ENCODE results near the gene IDH1. TPM values are rescaled to one million over a fixed set of nuclear protein-coding genes. Genes with fewer than 3 reads are reported as not detected.

Gene IDH1
- total and polyA plus RNA-seq, 2 of the 8 experiments (the other 6 are each of a cell fraction or from before 2014, with no cell fraction given): 174 to 398 TPM

GRCh38 chr2:208297961-208298360 is 43.1 kb upstream of the IDH1 start:
- Histone ChIP-seq H3K9me3 (ENCODE audit: insufficient read depth in 2 of 2, low read depth in 1 of 2, low read length in 1 of 2) (no peaks in the 10 kb centered on the region), H3K27me3 (replicated peaks in 1 of 4; ENCODE audit: control insufficient read depth in 3 of 4, extremely low read depth in 1 of 4, insufficient read depth in 3 of 4, low read length in 3 of 4) (no peaks in the 10 kb centered on the region), H3K36me3 (ENCODE audit: control insufficient read depth in 2 of 4, insufficient read depth in 4 of 4, low read length in 3 of 4) (peaks cover 4 to 33% (median 15%) of the 10 kb centered on the region in 4 experiments; a peak in 7 of 8 replicates), H3K4me2 (ENCODE audit: insufficient read depth in 1 of 2, low read depth in 2 of 2, low read length in 2 of 2) (no peak overlapping the region), H3K18ac (ENCODE audit: extremely low read depth, low read length) (no peak overlapping the region), H3K9ac (replicated peaks in 1 of 4; ENCODE audit: extremely low read depth in 1 of 4, low read depth in 3 of 4, low read length in 3 of 4) (no peak overlapping the region), H2BK5ac (ENCODE audit: low read depth, low read length) (no peak overlapping the region), H3K14ac (ENCODE audit: insufficient read length) (no peak overlapping the region), H2BK15ac (ENCODE audit: low read length) (no peak overlapping the region), H3K4me1 (replicated peaks in 1 of 4; ENCODE audit: control insufficient read depth in 3 of 4, insufficient read depth in 4 of 4, low read length in 3 of 4) (no peaks in the 10 kb centered on the region), H3K27ac (ENCODE audit: low read depth, low read length) (no peak overlapping the region), H2AFZ (ENCODE audit: low read length) (no peak overlapping the region), H2BK20ac (ENCODE audit: low read length) (no peak overlapping the region), H4K91ac (replicated peaks; ENCODE audit: insufficient read length, low read length) (no peak overlapping the region), H4K20me1 (replicated peaks in 1 of 2; ENCODE audit: control insufficient read depth in 1 of 2, insufficient read depth in 2 of 2, low read length in 2 of 2) (no peaks in the 10 kb centered on the region), H3K4me3 (ENCODE audit: extremely low read depth in 1 of 4, insufficient read depth in 2 of 4, low read depth in 3 of 4, low read length in 4 of 4) (no peak overlapping the region), H2AK5ac (ENCODE audit: low read depth, low read length) (no peak overlapping the region), H3K56ac (replicated peaks; ENCODE audit: insufficient read length, low read depth, low read length) (no peak overlapping the region), H3K23me2 (ENCODE audit: low read depth, low read length) (no peaks in the 10 kb centered on the region), H4K8ac (ENCODE audit: extremely low read depth, insufficient read depth, low read length) (no peak overlapping the region), H4K5ac (ENCODE audit: insufficient read length, low read depth, low read length) (no peak overlapping the region), H2BK120ac (replicated peaks; ENCODE audit: low read depth, low read length) (no peak overlapping the region), H3K79me1 (ENCODE audit: low read depth, low read length) (no peaks in the 10 kb centered on the region), H3K4ac (replicated peaks; ENCODE audit: insufficient read length, low read depth, low read length) (no peak overlapping the region), H3K79me2 (ENCODE audit: control insufficient read depth in 1 of 2, insufficient read depth in 2 of 2, low read length in 2 of 2) (peaks cover 0 to 11% of the 10 kb centered on the region in 2 experiments; a peak in 2 of 4 replicates), H3K23ac (ENCODE audit: insufficient read length) (no peak overlapping the region), H2BK12ac (ENCODE audit: low read depth, low read length) (no peak overlapping the region)
- ChIA-PET POLR2A (ENCODE audit: partially characterized antibody) (no interaction called here), CTCF (ENCODE audit: partially characterized antibody) (no interaction called here)
- TF ChIP-seq GABPA (IDR thresholded peaks at IDR 0.05; ENCODE audit: borderline replicate concordance, insufficient read depth, low read length) (no peak), NANOG (IDR thresholded peaks at IDR 0.05; ENCODE audit: insufficient read depth, low read depth, low read length, poor library complexity, severe bottlenecking) (no peak), HDAC2 (IDR thresholded peaks at IDR 0.05; ENCODE audit: borderline replicate concordance in 1 of 2, low read depth in 2 of 2, low read length in 2 of 2) (no peak), BCL11A (IDR thresholded peaks at IDR 0.05; ENCODE audit: low read depth in 2 of 2, low read length in 2 of 2) (no peak)
- WGBS, 2 experiments (ENCODE audit: extremely low coverage in 1 of 2, insufficient coverage in 1 of 2, insufficient read length in 1 of 2, insufficient replicate concordance in 2 of 2, low coverage in 1 of 2, low lambda C conversion rate in 2 of 2, missing lambda C conversion rate in 1 of 2): 84% methylated on average over 1 of the region's 1 CpG; no CpG with 5 or more reads in 1 of the 2 experiments
- no peak for DNase-seq (ENCODE audit: low read depth in 1 of 2, low spot score in 2 of 2)
- no peak for FAIRE-seq

All from H1 (cell line).